Measurements from ENCODE around the gene EFHB.

The EFHB gene

DNA sequence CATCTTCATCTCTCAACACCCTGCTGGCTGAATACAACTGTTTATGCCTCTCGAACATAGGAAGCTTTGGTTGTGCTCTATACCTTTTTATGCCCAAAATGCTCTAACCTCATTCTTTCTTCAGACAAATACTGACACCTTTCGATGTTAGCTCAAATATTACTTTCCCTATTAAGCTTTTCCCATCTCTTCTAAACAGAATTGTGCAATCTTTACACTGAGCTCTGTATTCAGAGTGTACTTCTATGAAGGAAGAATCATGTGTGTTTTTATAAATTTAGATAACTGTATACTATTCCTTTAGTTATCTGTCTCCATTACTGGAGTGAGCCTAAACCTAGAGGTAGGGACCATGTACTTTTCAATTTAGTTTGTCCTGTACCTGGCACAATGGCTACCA is 1.6 kb downstream of the EFHB start:
- Histone ChIP-seq H3K79me2 (ENCODE audit: control insufficient read depth, low read length) (no peaks in the 10 kb centered on the region), H4K20me1 (ENCODE audit: control insufficient read depth, insufficient read depth, low read depth, low read length) (no peaks in the 10 kb centered on the region), H3K4me1 (ENCODE audit: control insufficient read depth, low read length) (no peaks in the 10 kb centered on the region), H3K27me3 (ENCODE audit: control insufficient read depth, low read length) (no peaks in the 10 kb centered on the region), H3K36me3 (ENCODE audit: control insufficient read depth, low read length) (no peaks in the 10 kb centered on the region), H3K9me3 (ENCODE audit: control insufficient read depth, insufficient read depth, low read length) (no peaks in the 10 kb centered on the region), H3K4me2 (ENCODE audit: low read length) (no peak overlapping the region), H3F3A (ENCODE audit: control insufficient read depth, insufficient read depth) (no peaks in the 10 kb centered on the region), H3K4me3 (ENCODE audit: low read length) (no peak overlapping the region), H3K27ac (ENCODE audit: low read depth, low read length) (no peak overlapping the region), H3K9me2 (replicated peaks; ENCODE audit: control insufficient read depth, low read length) (no peaks in the 10 kb centered on the region)
- no peak for TF ChIP-seq EZH2phosphoT487 (IDR thresholded peaks at IDR 0.05; ENCODE audit: borderline replicate concordance, low read length)
- TF ChIP-seq, protein P1, sequence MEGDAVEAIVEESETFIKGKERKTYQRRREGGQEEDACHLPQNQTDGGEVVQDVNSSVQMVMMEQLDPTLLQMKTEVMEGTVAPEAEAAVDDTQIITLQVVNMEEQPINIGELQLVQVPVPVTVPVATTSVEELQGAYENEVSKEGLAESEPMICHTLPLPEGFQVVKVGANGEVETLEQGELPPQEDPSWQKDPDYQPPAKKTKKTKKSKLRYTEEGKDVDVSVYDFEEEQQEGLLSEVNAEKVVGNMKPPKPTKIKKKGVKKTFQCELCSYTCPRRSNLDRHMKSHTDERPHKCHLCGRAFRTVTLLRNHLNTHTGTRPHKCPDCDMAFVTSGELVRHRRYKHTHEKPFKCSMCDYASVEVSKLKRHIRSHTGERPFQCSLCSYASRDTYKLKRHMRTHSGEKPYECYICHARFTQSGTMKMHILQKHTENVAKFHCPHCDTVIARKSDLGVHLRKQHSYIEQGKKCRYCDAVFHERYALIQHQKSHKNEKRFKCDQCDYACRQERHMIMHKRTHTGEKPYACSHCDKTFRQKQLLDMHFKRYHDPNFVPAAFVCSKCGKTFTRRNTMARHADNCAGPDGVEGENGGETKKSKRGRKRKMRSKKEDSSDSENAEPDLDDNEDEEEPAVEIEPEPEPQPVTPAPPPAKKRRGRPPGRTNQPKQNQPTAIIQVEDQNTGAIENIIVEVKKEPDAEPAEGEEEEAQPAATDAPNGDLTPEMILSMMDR (IDR thresholded peaks at IDR 0.05; ENCODE audit: low read depth, low read length, poor library complexity, severe bottlenecking) = no peak

DNA sequence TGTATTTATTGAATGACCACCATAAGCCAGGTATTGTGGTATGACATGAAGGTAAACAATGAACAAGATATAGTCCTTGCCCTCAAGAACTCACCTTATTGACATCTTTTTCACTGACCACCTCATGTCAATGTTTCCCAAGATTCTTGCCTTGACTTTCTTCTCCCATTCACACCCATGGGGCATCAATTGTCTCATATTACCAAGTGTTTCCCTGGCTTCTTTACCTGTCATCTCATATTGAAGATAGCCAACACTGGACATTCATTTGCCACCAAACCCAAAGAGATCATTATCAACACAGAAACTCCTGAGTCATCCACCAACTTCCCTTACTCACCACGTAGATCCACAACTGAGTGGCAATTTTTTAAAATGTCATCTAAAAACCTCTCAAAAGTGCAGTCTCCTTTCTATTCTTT is 2.2 kb downstream of the EFHB start:
- Histone ChIP-seq H4K20me1 (ENCODE audit: control insufficient read depth, insufficient read depth, low read depth, low read length) (no peaks in the 10 kb centered on the region), H3K4me1 (ENCODE audit: control insufficient read depth, low read length) (no peaks in the 10 kb centered on the region), H3K27ac (ENCODE audit: low read depth, low read length) (no peak overlapping the region), H3K27me3 (ENCODE audit: control insufficient read depth, low read length) (no peaks in the 10 kb centered on the region), H3F3A (ENCODE audit: control insufficient read depth, insufficient read depth) (no peaks in the 10 kb centered on the region), H3K79me2 (ENCODE audit: control insufficient read depth, low read length) (no peaks in the 10 kb centered on the region), H3K36me3 (ENCODE audit: control insufficient read depth, low read length) (no peaks in the 10 kb centered on the region), H3K9me2 (replicated peaks; ENCODE audit: control insufficient read depth, low read length) (no peaks in the 10 kb centered on the region), H3K4me3 (ENCODE audit: low read length) (no peak overlapping the region), H3K4me2 (ENCODE audit: low read length) (no peak overlapping the region), H3K9me3 (ENCODE audit: control insufficient read depth, insufficient read depth, low read length) (no peaks in the 10 kb centered on the region)
- TF ChIP-seq, protein P1 (IDR thresholded peaks at IDR 0.05; ENCODE audit: low read depth, low read length, poor library complexity, severe bottlenecking) = no peak
- no peak for TF ChIP-seq EZH2phosphoT487 (IDR thresholded peaks at IDR 0.05; ENCODE audit: borderline replicate concordance, low read length)

DNA sequence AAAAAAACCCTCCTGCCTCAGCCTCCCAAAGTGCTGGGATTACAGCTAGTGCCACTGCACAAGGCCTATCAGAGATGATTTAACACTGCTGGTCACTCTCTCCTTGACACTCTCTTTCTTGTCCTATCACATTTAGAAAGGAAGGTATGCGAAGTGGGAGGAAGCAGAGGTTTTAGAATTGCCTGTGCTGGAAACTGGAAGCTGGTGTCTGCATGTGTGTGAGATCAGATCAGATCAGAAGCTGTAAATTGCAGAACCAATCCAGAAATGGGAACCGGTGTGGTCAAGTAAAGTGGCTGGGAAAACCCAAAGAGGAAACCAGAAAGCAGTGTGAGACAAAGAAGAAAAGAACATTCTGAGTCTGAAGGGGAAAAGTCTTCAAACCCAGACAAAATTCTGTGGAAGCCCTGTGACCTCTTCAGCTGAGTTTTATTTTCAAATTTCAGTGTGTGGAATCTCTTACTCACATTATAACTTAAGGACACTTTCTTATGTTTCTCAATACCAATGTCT is 2.8 kb downstream of the EFHB start:
- no peaks in the 10 kb centered on the region for H3K4me1 ChIP-seq (ENCODE audit: control insufficient read depth, low read length)
- H3K9me2 ChIP-seq (replicated peaks; ENCODE audit: control insufficient read depth, low read length) = no peaks in the 10 kb centered on the region
- TF ChIP-seq, protein P1 (IDR thresholded peaks at IDR 0.05; ENCODE audit: low read depth, low read length, poor library complexity, severe bottlenecking) = no peak
- TF ChIP-seq EZH2phosphoT487 (IDR thresholded peaks at IDR 0.05; ENCODE audit: borderline replicate concordance, low read length) = no peak
- H3K27me3 ChIP-seq (ENCODE audit: control insufficient read depth, low read length) = no peaks in the 10 kb centered on the region
- no peak overlapping the region for H3K4me3 ChIP-seq (ENCODE audit: low read length)
- H3K9me3 ChIP-seq (ENCODE audit: control insufficient read depth, insufficient read depth, low read length) = no peaks in the 10 kb centered on the region
- H3K4me2 ChIP-seq (ENCODE audit: low read length) = no peak overlapping the region
- H3K36me3 ChIP-seq (ENCODE audit: control insufficient read depth, low read length) = no peaks in the 10 kb centered on the region
- H3K79me2 ChIP-seq (ENCODE audit: control insufficient read depth, low read length) = no peaks in the 10 kb centered on the region
- no peaks in the 10 kb centered on the region for H3F3A ChIP-seq (ENCODE audit: control insufficient read depth, insufficient read depth)
- H3K27ac ChIP-seq (ENCODE audit: low read depth, low read length) = no peak overlapping the region
- H4K20me1 ChIP-seq (ENCODE audit: control insufficient read depth, insufficient read depth, low read depth, low read length) = no peaks in the 10 kb centered on the region
